Peyer's patch (tissue), 4 donors: ENCODE results near the gene MCRIP2.

Source experiments
- POLR2A ChIP-seq, 2 donors: fragments of 450-650 bp; IDR thresholded peaks; one replicate each; pipeline ENCODE4 v1.5.1; 2017; ENCODE audit warnings: antibody characterized with exemption in 2 of 2, mild to moderate bottlenecking in 2 of 2, moderate library complexity in 2 of 2
- TF ChIP-seq, protein P1 (sequence below), 6 experiments: fragments of 450-650 bp in 4 of 6; fragments of 200-600 bp in 2 of 6; sonication (generic) in 1 of 6; IDR thresholded peaks; one replicate each; pipeline ENCODE4 v1.5.1; 2017 to 2019; ENCODE audit warnings: antibody characterized with exemption in 6 of 6, mild to moderate bottlenecking in 3 of 6, moderate library complexity in 1 of 6

GRCh38 chr16:640614-641013, 1.0 kb upstream of the MCRIP2 start:
- TF ChIP-seq, protein P1, sequence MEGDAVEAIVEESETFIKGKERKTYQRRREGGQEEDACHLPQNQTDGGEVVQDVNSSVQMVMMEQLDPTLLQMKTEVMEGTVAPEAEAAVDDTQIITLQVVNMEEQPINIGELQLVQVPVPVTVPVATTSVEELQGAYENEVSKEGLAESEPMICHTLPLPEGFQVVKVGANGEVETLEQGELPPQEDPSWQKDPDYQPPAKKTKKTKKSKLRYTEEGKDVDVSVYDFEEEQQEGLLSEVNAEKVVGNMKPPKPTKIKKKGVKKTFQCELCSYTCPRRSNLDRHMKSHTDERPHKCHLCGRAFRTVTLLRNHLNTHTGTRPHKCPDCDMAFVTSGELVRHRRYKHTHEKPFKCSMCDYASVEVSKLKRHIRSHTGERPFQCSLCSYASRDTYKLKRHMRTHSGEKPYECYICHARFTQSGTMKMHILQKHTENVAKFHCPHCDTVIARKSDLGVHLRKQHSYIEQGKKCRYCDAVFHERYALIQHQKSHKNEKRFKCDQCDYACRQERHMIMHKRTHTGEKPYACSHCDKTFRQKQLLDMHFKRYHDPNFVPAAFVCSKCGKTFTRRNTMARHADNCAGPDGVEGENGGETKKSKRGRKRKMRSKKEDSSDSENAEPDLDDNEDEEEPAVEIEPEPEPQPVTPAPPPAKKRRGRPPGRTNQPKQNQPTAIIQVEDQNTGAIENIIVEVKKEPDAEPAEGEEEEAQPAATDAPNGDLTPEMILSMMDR (IDR thresholded peaks at IDR 0.05): no peak
- no peak for TF ChIP-seq POLR2A (IDR thresholded peaks at IDR 0.05)
